H7 (cell line): ENCODE data around the gene C11orf87. TPM values are rescaled to one million over a fixed set of nuclear protein-coding genes. Genes with fewer than 3 reads are reported as not detected.

Experiments
- DNase-seq: peaks from one replicate; pipeline ENCODE4 v3.0.0; 2012
- H3K27me3 ChIP-seq: 2 replicates; pipeline ENCODE4 v1.6.0; 2011; ENCODE audit warnings: mild to moderate bottlenecking, low read length; ENCODE audit not compliant: control insufficient read depth, insufficient read depth
- H3K36me3 ChIP-seq: replicated peaks from 2 replicates; pipeline ENCODE4 v1.5.1; 2011; ENCODE audit warnings: low read length; ENCODE audit not compliant: control insufficient read depth, insufficient read depth
- H3K4me3 ChIP-seq: 2 replicates; pipeline ENCODE4 v1.5.1; 2011; ENCODE audit warnings: low read depth, mild to moderate bottlenecking, control low read depth, low read length, moderate library complexity; ENCODE audit not compliant: insufficient read depth
- total RNA-seq: library from RNA; depleted of rRNA; stranded (reverse); fragments of >200 nt; shearing (Covaris generic); gene quantifications from 2 replicates; pipeline ENCODE4 v1.2.3, GENCODE V29; 2014

C11orf87 gene
- total RNA-seq, 1 experiment from 2014 or later: not detected

- Histone ChIP-seq H3K36me3 (no peaks in the 10 kb centered on the region), H3K27me3 (peaks cover 41% of the 10 kb centered on the region), H3K4me3 (no peak overlapping the region)
- DNase-seq: peak; percentile 62
Observed at GRCh38 chr11:109424901-109425300, 2.9 kb downstream of the C11orf87 start.

- no peaks in the 10 kb centered on the region for H3K36me3 ChIP-seq
- DNase-seq: no peak
- peaks cover 41% of the 10 kb centered on the region for H3K27me3 ChIP-seq
- H3K4me3 ChIP-seq: no peak overlapping the region
Observed at GRCh38 chr11:109425554-109425953, 3.6 kb downstream of the C11orf87 start.

DNA sequence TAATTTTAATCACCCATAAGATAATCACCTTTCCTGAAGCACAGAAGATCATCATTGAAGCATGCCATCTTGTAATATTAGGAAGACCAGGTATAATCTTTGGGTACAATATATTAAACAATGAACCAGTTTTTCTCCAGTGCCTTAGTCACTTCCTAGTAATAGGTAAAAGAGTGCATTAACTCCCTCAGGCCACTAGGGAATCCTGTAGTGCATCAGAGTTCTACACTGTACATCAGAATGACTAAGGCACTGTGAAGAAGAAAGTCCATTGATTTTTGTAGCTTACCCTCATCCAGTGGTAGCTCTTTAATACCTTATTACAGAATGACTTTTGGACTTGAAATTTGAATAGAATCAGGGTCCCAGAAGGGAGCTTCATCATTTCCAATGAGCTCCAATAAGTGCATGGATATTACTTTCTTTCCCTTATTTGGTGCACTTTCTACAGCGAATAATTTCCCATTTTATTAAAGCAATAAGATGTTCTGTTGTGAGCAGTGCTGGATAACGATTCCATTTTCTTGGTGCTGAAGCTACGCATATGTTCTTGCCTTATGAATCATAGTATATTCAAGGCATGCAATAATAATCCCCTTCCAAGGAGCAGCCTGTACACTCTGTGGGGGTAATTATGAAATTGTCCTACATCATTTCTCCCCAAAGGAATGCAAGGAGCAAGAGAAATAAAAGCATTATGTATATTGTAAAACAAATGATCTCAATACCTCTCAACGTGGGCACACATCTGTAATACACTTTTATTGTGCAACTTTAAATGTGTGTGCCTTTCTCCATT is 4.7 kb downstream of the C11orf87 start:
- no peak overlapping the region for H3K4me3 ChIP-seq
- H3K36me3 ChIP-seq: no peaks in the 10 kb centered on the region
- no peak for DNase-seq
- H3K27me3 ChIP-seq: peaks cover 31% of the 10 kb centered on the region

DNA sequence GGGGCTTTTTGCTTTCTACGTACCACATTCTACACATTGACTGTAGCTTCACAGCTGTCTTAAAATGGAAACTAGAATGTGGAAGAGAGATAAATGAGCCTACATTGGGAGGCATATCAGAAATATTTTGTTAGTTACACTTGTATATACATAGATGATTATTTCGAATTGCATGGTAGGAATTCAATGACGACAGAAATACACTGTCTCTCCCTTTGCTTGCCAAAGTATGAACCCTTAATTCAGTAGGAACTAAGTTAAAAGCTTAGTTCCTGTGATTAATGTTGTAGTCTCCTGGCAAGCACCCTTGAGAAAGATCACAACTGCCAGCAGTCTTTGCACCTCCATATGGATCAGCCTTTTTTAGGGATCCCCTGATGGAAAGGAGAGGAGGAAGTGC is 10.1 kb downstream of the C11orf87 start:
- no peak overlapping the region for H3K4me3 ChIP-seq
- H3K27me3 ChIP-seq: no peaks in the 10 kb centered on the region
- no peak for DNase-seq
- H3K36me3 ChIP-seq: no peaks in the 10 kb centered on the region

- Histone ChIP-seq H3K36me3 (no peaks in the 10 kb centered on the region), H3K4me3 (no peak overlapping the region), H3K27me3 (no peaks in the 10 kb centered on the region)
- DNase-seq: no peak
Observed at GRCh38 chr11:109433753-109434256, 11.8 kb downstream of the C11orf87 start.

DNA sequence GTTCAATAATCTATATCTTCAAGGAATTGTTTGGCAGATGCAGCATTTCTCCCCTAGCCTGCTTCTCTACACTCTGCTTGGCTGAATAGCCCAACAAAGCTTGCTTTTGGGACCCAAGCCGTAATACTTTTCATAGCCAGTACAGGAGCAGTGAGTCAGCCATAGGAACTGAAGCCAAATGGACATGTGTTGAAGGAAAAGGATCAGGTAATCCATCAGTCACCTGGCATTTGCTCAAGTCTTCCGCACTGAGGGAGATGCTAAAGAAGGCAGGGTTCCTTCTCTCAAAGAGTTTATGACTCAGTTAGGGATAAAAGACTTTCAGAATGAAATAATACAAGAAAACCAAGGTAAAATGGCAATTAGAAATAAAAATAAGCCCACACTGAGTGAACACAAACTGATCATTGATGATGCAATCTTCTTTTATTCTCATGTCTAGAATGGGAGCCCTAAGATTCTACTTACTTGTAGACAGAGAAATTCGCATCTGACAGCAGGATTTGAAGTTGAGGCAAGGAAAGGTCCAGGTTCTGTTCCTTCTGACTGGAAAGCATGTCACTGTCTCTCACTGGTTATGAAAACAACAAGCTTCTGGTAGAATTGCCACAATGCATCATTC is 13.2 kb downstream of the C11orf87 start:
- Histone ChIP-seq H3K36me3 (no peaks in the 10 kb centered on the region), H3K4me3 (no peak overlapping the region), H3K27me3 (no peaks in the 10 kb centered on the region)
- no peak for DNase-seq

DNA sequence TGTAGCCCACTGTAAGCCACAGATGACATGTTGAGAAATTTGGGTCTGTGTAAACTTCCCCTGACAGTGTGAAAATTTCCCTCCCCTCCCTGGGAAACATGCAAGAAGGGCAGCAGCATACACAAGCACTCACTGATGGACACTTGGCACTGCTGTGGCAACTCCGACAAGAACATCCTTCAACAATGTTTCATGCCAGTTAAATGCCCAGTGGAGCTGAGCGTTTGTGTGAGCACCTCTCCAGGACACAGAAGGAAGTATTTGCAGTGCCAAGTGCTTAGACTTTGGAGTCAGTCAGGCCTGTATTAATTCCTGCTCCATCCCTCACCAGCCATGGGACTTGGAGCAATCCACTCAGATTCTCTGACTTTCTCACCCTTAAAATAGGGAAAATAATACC is 17.7 kb downstream of the C11orf87 start:
- DNase-seq: no peak
- no peaks in the 10 kb centered on the region for H3K36me3 ChIP-seq
- no peaks in the 10 kb centered on the region for H3K27me3 ChIP-seq
- no peak overlapping the region for H3K4me3 ChIP-seq

DNA sequence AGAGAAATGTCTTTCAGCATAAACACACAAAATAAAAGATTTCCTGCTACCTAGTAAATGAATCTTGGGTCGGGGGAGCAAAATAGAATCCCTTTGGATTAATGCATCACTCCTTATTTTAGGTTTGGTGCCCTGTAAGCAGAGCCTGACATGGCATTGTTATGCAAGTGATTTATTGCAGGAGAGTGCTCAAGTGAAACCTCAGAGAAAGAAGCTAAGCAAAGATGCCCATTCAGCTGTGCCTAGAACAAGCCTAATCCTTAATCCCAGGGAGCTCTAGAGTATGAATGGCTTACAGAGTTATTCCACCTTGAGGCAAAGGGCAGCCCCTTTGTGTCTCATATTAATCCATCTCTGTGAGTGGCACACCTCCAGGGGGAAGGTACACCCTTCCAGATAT is 21.1 kb downstream of the C11orf87 start:
- Histone ChIP-seq H3K27me3 (no peaks in the 10 kb centered on the region), H3K36me3 (no peaks in the 10 kb centered on the region), H3K4me3 (no peak overlapping the region)
- no peak for DNase-seq

GRCh38 chr11:109454857-109455256 is 32.9 kb downstream of the C11orf87 start:
- no peak overlapping the region for H3K4me3 ChIP-seq
- H3K27me3 ChIP-seq: no peaks in the 10 kb centered on the region
- DNase-seq: no peak
- no peaks in the 10 kb centered on the region for H3K36me3 ChIP-seq
